Measurements from ENCODE around the gene ESRRB.

ESRRB gene

DNA sequence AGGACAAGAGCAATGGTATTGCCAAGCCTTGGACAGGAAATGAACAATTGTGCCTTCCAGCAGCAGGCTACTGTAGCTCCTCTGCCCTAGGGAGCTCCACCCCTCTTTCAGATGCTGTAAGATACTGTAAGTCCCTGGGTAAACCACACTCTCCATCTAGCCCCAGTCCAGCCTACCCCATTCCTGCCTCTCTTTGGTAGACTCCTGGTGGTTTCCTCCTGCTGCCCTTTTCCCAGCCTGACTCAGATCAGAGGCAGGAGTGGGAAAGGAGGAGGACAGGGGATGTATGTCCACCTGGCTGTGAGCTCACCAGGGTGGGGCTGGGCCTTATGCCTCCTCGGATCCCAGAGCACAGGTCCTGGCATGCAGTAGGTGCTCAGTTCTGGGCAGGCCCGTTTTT lies 174.6 kb downstream of the ESRRB start:
- DNase-seq, result no peak

DNA sequence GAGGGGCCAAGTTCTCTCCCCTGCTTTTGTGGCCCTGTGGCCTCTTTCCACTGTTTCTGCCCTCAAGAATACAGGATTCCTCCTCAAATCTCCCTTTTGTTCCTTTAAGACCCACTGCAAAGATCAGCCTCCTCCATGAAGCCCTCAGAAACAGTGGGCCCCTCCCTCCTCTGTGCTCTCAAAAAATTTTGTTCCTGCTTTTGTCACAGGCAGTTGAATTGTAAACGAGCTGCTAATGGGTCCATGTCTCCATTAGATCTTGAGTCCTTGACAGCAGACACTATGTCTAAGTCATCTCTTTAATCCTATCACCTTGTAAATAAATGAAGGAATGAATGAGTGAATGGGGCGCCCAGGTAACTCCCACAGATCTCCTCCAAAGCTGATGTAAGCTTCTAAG lies 175.2 kb downstream of the ESRRB start:
- DNase-seq, result no peak

Measured in activated T-cell treated with anti-CD3 and anti-CD28 coated beads, Interleukin-2, amount 50 U/mL, for 1 hour (primary cell).